ENCODE data around the gene GHITM. TPM values are rescaled to one million over a fixed set of nuclear protein-coding genes. Genes with fewer than 3 reads are reported as not detected.

GHITM gene
- polyA plus RNA-seq, 6 donors from 2014 or later: 241 to 563 (median 272) TPM

DNA sequence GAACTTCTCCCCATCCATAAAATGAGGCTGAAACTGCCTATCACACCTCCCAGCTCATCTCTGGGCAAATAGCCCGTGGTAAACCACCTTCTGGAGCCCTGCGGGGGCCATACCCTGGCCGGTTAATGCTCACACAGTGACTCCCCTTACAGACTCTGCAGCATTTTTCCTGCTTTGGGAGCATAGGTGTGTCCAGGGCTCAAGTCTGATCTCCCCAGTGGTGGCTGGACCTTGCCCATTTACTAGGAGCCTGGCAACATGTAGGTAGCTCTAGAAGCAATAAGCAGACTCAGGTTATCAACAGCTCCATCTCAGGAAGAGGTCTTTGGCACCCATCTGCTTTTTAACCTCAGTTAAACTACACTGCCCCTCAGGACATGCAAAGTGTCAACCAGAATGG lies 49.5 kb downstream of the GHITM start:
- Mint-ChIP-seq H3K4me1 (peaks cover 0 to 5% (median 0%) of the 10 kb centered on the region in 3 donors), H3K9me3 (no peaks in the 10 kb centered on the region), H3K36me3 (no peaks in the 10 kb centered on the region), H3K4me3 (no peak overlapping the region), H3K27ac (no peak overlapping the region), H3K27me3 (peaks cover 21 to 37% (median 36%) of the 10 kb centered on the region in 3 donors)
- no peak for ATAC-seq (ENCODE audit: low read depth in 2 of 2)
- DNase-seq: no peak

DNA sequence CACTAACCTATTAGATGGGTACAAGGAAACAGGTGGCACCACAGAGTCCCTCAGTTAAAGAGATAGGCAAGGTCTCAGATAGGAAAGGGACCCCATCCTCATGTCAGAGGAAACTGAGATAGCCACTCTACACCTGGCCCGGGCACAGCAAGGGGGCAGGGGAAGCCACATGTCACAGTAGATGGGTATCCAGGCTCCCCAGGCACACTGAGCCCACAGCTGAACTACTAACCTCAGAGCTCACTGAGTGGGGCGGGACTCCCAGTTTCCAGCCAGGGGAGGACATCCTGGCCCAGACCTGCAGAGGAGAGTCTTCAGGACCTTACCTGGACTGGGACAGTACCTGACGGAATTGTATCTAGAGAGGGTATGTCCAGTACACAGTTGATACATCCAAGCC lies 51.3 kb downstream of the GHITM start:
- Mint-ChIP-seq H3K4me1 (peaks cover 4 to 5% (median 4%) of the 10 kb centered on the region in 3 donors), H3K27ac (peak overlapping the region in 1 of 6 donors; percentile 17), H3K36me3 (no peaks in the 10 kb centered on the region), H3K27me3 (peaks cover 26 to 37% (median 35%) of the 10 kb centered on the region in 3 donors), H3K4me3 (no peak overlapping the region), H3K9me3 (no peaks in the 10 kb centered on the region)
- DNase-seq (no peak), ATAC-seq (ENCODE audit: low read depth in 2 of 2) (no peak)

DNA sequence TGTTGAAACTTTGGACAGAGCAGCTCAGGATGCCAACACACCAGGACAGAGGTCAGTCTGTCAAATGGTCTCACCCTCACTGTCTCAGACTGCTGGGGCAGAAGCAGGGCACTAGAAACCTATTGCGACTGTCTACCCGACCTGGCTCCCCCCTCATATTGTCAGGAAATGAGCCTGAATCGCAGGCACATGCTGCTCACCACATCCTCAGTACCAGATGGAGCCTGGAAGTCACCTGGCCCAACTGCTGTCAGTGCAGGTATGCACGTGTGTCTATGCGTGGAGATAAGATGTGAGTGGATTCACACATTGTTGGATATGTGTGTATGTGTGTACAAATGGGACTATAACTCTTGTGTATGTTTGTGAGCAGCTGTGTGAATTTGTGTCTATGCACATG lies 51.8 kb downstream of the GHITM start:
- ATAC-seq (ENCODE audit: low read depth in 2 of 2) (no peak), DNase-seq (no peak)
- H3K27me3 Mint-ChIP-seq: peaks cover 28 to 41% (median 40%) of the 10 kb centered on the region in 3 donors
- H3K9me3 Mint-ChIP-seq: no peaks in the 10 kb centered on the region
- H3K4me1 Mint-ChIP-seq: peaks cover 4 to 5% (median 5%) of the 10 kb centered on the region in 3 donors
- H3K27ac Mint-ChIP-seq: no peak overlapping the region
- H3K36me3 Mint-ChIP-seq: no peaks in the 10 kb centered on the region
- H3K4me3 Mint-ChIP-seq: no peak overlapping the region

DNA sequence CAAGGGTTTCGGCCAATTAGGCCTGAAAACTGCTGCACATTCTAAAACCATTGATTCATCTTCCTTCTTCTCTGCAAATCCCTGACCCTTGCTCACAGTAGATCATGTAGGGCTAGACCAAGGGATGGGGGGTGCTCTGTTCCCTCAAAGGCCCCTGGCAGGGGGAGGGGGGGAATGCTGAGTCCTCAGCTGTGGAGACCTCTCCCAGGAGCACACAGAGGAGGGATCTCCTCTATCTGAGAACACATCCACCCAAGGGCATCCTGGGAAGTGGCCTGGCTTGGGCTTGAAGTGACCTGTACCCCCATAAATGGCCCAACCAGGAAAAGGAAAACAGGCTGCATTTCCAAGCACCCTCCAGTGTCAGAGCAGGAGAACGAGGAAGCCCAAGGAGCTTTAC lies 54.0 kb downstream of the GHITM start:
- DNase-seq (no peak), ATAC-seq (ENCODE audit: low read depth in 2 of 2) (no peak)
- peak overlapping the region in 3 of 8 donors; percentile 6 to 74 (median 64) for H3K4me3 Mint-ChIP-seq
- H3K9me3 Mint-ChIP-seq: no peaks in the 10 kb centered on the region
- no peak overlapping the region for H3K27ac Mint-ChIP-seq
- peaks cover 4 to 5% (median 5%) of the 10 kb centered on the region in 3 donors for H3K4me1 Mint-ChIP-seq
- H3K36me3 Mint-ChIP-seq: no peaks in the 10 kb centered on the region
- H3K27me3 Mint-ChIP-seq: peaks cover 46 to 62% (median 60%) of the 10 kb centered on the region in 3 donors

DNA sequence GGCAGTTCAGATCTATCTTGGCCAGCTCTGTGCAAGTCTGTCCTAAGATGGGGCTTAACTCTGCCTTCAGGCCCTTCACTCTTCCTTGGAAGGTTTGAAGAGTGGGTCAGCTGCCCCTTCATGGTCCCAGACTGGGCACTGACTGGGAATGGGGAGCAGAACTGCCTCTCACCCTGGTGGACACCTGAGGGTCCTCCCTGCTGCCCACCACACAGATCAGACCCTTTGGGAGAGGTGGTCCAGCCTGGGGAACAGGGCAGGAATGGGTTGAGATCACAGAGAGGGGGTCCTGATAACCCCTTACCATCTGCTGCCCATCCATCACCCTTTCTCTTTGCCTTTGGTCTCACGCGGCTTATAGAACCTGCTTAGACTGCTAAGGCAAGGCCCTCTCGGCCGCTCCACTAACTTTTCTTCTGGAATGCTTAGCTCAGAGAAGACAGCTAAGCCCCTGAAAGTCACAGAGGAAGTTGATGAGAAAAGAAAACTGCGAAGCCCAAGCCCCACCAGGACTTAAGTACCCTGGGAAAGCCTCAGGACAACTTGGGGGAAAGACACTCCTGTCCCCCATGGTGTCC lies 54.6 kb downstream of the GHITM start:
- Mint-ChIP-seq H3K4me3 (peak overlapping the region in 6 of 8 donors; percentile 50 to 82 (median 69)), H3K36me3 (no peaks in the 10 kb centered on the region), H3K27me3 (peaks cover 49 to 65% (median 65%) of the 10 kb centered on the region in 3 donors), H3K9me3 (no peaks in the 10 kb centered on the region), H3K27ac (no peak overlapping the region), H3K4me1 (peaks cover 4 to 5% (median 5%) of the 10 kb centered on the region in 3 donors)
- no peak for DNase-seq
- no peak for ATAC-seq (ENCODE audit: low read depth in 2 of 2)

DNA sequence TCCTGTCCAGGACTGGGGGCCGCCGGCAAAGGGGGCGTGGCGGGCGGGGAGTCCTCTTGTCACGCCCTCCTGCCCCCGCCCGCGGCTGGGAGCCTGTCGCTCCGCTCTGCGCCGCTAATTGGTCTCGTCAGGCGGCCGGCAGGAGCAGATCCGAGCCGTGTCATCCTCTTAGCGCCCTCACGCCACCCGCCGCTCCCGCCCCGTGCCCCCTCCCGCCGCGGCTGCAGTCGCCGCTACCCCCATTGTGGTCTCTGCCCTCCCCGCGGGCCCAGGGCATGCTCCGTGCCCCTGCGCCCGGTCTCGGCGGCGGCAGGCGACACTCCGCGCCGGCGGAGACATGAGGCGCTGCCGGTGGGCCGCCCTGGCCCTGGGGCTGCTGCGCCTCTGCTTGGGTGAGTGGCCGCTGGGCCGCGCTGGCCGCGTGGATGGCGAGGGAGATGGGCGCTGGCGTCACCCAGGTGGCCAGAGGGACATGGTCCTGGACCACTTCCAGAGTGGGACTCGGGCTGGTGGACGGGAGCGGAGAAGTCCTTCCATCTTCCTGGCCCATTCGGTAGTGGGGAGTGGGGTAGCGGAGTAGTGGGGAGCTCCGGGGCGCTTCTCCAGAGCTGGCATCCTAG lies 55.2 kb downstream of the GHITM start, which contains the start of gene CDHR1:
TSS of gene CDHR1 (plus strand) at position 114 of the 620 bp plus-strand sequence. CDS start at position 338, 224 bp downstream.
- DNase-seq (peak; percentile 20), ATAC-seq (ENCODE audit: low read depth in 2 of 2) (peak; percentile 50 to 73)
- Mint-ChIP-seq H3K9me3 (no peaks in the 10 kb centered on the region), H3K4me3 (peak within 1 kb of the TSS; percentile 25 to 82 (median 70)), H3K36me3 (no peaks in the 10 kb centered on the region), H3K27me3 (peaks cover 53 to 65% (median 65%) of the 10 kb centered on the region in 3 donors), H3K27ac (no peak within 1 kb of the TSS), H3K4me1 (peaks cover 4 to 5% (median 5%) of the 10 kb centered on the region in 3 donors)

DNA sequence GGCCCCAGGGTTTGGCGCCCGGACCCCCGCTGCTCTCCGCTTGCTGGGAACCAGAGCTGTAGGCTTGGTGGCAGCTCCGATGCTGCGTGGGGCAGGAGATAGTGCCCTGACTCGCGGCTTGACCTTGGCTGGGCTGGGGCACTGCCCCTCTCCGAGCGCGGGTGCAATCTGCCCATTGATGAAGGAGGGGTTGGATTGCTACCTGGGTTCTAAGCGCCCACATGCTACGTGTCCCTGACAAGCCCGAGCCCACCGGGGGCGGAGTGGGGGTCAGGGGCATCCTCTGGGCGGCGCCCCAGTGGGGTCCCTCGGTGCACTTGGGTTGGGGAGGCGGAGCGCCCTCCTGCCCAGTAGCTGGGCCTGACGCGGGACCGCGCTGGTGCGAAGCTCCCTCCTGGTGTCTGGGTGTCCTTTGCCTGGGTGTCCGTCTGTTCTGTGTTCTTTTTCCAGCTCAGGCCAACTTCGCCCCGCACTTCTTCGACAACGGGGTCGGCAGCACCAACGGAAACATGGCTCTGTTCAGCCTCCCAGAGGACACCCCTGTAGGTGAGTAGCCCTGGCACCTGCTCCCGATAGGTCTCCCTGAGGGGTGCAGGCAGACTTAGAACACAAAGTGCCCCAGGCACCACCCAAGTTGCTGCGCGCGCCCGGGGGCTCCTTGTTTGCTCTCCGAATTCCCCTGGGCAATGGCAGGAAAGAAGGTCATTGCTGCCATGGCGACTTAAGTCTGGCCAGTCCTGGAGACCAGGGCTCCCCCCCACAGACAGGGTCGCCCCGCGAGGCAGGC lies 55.9 kb downstream of the GHITM start:
- H3K27ac Mint-ChIP-seq: peak overlapping the region in 1 of 6 donors; percentile 27
- H3K27me3 Mint-ChIP-seq: peaks cover 53 to 67% (median 65%) of the 10 kb centered on the region in 3 donors
- DNase-seq: no peak
- no peaks in the 10 kb centered on the region for H3K36me3 Mint-ChIP-seq
- no peak for ATAC-seq (ENCODE audit: low read depth in 2 of 2)
- H3K4me3 Mint-ChIP-seq: peak overlapping the region in 7 of 8 donors; percentile 25 to 77 (median 61)
- no peaks in the 10 kb centered on the region for H3K9me3 Mint-ChIP-seq
- peaks cover 4 to 5% (median 5%) of the 10 kb centered on the region in 3 donors for H3K4me1 Mint-ChIP-seq

DNA sequence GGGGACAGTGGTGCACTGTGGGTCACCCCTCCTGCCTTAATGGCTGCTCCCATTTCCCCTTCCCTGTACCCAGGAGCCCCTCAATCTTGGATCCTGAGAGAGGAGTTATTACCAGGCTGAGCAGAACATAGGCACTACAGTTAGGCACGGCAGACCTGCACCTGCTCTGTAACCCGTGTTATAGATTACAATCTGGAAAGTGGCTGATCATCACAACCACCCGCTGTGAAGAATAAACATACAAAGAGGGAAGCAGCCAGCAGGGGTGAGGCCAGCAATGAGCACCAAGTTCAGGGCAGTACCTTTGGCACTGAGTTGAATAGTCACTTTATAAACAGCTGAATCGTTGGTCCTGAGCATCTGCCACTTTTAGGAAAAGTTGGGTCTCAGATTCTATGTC lies 56.8 kb downstream of the GHITM start:
- Mint-ChIP-seq H3K36me3 (no peaks in the 10 kb centered on the region), H3K4me3 (peak overlapping the region in 4 of 8 donors; percentile 40 to 77 (median 70)), H3K4me1 (peaks cover 4 to 5% (median 5%) of the 10 kb centered on the region in 3 donors), H3K27ac (peak overlapping the region in 1 of 6 donors; percentile 44), H3K9me3 (no peaks in the 10 kb centered on the region), H3K27me3 (peaks cover 52 to 73% (median 60%) of the 10 kb centered on the region in 3 donors)
- DNase-seq (no peak), ATAC-seq (ENCODE audit: low read depth in 2 of 2) (no peak)

DNA sequence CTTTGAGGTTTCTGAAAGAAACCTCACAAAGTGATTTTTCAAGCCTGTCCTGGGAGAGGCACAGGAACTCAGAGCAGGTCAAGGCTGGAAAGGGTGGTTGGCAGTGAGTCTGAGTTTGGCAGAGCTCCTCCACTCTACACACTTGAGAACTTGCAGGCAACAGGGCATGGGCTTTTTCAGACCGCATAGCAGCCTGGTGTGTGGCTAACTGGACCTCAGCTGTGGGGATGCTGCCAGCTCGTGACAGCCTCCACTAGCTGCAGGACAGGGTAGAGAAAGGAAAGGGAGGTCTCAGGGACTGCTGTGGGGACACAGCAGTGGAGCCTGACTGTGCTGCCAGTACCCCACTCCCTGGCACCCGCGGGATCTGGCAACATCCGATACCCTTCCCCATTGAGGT lies 57.6 kb downstream of the GHITM start:
- H3K9me3 Mint-ChIP-seq: no peaks in the 10 kb centered on the region
- no peak for DNase-seq
- no peak overlapping the region for H3K27ac Mint-ChIP-seq
- no peaks in the 10 kb centered on the region for H3K36me3 Mint-ChIP-seq
- H3K4me1 Mint-ChIP-seq: peaks cover 4 to 5% (median 5%) of the 10 kb centered on the region in 3 donors
- peaks cover 45 to 66% (median 51%) of the 10 kb centered on the region in 3 donors for H3K27me3 Mint-ChIP-seq
- ATAC-seq (ENCODE audit: low read depth in 2 of 2): no peak
- no peak overlapping the region for H3K4me3 Mint-ChIP-seq

DNA sequence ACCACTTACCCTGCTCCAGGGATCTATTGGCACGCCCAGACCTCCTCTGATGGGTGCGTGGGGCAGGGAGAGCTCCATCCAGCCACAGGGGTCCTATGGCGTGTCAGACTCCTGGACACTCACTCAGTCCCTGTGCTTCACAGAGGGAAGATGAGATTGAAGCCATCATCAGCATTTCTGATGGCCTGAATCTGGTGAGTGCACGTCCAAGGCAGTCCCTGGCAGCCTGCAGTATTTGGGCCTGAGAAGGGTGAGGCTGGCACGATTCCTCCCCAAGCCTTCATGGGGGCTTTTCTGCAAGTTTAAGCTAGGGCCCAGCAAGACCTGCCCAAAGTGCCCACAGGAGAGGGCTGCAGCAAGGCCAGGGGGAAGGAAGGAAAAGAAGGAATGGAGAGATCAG lies 58.3 kb downstream of the GHITM start:
- Mint-ChIP-seq H3K27me3 (peaks cover 41 to 59% (median 44%) of the 10 kb centered on the region in 3 donors), H3K4me3 (no peak overlapping the region), H3K27ac (no peak overlapping the region), H3K36me3 (no peaks in the 10 kb centered on the region), H3K4me1 (peaks cover 4 to 5% (median 5%) of the 10 kb centered on the region in 3 donors), H3K9me3 (no peaks in the 10 kb centered on the region)
- ATAC-seq (ENCODE audit: low read depth in 2 of 2) (no peak), DNase-seq (no peak)

DNA sequence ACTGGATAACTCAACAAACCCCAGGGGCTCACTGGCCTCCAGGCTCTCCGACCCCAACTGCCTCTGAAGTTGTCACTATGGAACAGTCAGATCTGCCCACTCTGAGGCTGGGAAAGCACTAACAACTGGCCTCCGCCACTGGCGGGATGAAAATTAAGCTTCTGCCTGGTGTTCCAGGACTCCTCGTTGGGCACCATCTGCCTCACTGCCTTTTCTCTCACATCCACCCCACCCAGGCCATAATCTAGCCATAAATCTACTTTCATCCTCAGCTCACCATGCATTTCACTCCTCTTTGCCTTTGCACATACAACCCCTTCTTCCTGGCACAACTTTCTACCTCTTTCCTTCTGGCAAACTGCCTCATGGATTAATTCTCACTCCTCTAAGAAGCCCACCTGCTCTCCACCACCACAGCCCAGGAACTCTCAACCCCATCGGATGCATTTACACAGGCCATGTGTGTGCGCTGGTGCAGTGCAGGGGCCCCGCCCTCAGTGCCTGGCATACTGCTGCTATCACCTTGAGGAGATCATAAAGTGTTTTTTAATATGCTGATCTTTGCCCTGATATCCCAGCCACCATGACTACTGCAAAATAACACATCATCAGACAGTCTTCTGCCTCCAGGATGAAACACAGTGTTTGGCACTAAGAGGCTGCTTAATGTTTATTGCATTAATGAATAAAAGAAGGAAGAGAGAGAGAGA lies 59.1 kb downstream of the GHITM start:
- no peak for ATAC-seq (ENCODE audit: low read depth in 2 of 2)
- H3K27ac Mint-ChIP-seq: no peak overlapping the region

DNA sequence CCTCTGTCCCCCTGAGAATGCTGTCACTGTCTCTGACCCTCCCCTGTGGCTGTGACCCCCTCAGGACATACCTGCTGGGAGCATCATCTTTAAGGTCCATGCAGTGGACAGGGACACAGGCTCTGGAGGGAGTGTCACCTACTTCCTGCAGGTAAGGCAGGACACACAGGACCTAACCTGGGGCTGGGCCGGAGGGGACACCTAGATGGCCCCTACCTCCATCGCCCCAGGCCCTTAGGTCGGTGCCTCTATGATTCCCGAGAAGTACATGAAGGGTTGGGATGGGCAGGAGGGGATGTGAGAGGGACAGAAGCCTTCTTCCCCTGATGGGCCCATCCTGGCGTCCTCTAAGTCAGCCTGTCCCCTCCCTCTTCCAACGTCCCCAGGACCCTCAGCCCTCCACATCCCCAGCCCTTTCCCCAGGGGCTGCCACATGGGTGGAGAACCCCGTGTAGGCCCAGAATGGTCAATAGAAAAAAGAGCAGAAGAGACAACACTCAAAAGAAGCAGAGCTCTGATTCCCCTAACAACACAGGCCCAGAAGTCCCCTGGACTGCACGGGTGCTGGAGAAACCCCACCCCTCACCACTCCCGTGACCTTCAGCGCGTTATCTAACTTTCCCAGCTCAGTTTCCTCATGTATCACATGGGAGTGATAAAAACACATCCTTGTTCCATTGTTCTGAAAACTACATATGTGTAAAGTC lies 61.4 kb downstream of the GHITM start:
- Mint-ChIP-seq H3K9me3 (no peaks in the 10 kb centered on the region), H3K4me1 (peaks cover 0 to 1% (median 0%) of the 10 kb centered on the region in 3 donors), H3K27me3 (peaks cover 30 to 47% (median 32%) of the 10 kb centered on the region in 3 donors)

More for the DNA sequence above, 59.1 kb downstream of the GHITM start:
- H3K4me3 Mint-ChIP-seq: peak overlapping the region in 1 of 8 donors; percentile 0
- H3K36me3 Mint-ChIP-seq: no peaks in the 10 kb centered on the region
- DNase-seq: no peak
- H3K4me1 Mint-ChIP-seq: peaks cover 4 to 5% (median 5%) of the 10 kb centered on the region in 3 donors
- H3K27me3 Mint-ChIP-seq: peaks cover 34 to 52% (median 37%) of the 10 kb centered on the region in 3 donors
- H3K9me3 Mint-ChIP-seq: no peaks in the 10 kb centered on the region

More for the DNA sequence above, 61.4 kb downstream of the GHITM start:
- DNase-seq (no peak), ATAC-seq (ENCODE audit: low read depth in 2 of 2) (no peak)
- Mint-ChIP-seq H3K4me3 (no peak overlapping the region), H3K27ac (peak overlapping the region in 1 of 6 donors; percentile 54), H3K36me3 (no peaks in the 10 kb centered on the region)

All from naive B cell (primary cell).